Measurements from ENCODE around the gene SH3D19.

- TF ChIP-seq, protein P1, sequence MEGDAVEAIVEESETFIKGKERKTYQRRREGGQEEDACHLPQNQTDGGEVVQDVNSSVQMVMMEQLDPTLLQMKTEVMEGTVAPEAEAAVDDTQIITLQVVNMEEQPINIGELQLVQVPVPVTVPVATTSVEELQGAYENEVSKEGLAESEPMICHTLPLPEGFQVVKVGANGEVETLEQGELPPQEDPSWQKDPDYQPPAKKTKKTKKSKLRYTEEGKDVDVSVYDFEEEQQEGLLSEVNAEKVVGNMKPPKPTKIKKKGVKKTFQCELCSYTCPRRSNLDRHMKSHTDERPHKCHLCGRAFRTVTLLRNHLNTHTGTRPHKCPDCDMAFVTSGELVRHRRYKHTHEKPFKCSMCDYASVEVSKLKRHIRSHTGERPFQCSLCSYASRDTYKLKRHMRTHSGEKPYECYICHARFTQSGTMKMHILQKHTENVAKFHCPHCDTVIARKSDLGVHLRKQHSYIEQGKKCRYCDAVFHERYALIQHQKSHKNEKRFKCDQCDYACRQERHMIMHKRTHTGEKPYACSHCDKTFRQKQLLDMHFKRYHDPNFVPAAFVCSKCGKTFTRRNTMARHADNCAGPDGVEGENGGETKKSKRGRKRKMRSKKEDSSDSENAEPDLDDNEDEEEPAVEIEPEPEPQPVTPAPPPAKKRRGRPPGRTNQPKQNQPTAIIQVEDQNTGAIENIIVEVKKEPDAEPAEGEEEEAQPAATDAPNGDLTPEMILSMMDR (conservative IDR thresholded peaks at IDR 0.05): no peak
- TF ChIP-seq EZH2 (IDR thresholded peaks at IDR 0.05; ENCODE audit: low read depth): no peak
These were observed 74.7 kb downstream of the SH3D19 start for GRCh38 chr4:151250706-151251105.

Measured in PC-9 (cell line).